Measurements from ENCODE around the gene RTN4RL1.

GRCh38 chr17:2034157-2034556, 9.0 kb upstream of the RTN4RL1 start:
- TF ChIP-seq POLR2A (IDR thresholded peaks at IDR 0.05), result no peak
- no peak for TF ChIP-seq CTCF (IDR thresholded peaks at IDR 0.05)

Data from suprapubic skin (tissue), 3 donors.